OCI-LY7 (cell line): ENCODE measurements around the gene HPCA.

ENCODE experiments used
- CTCF ChIP-seq: fragments of 200-600 bp; sonication (generic); conservative IDR thresholded peaks from 2 replicates; pipeline ENCODE4 v1.5.1; 2014; ENCODE audit warnings: mild to moderate bottlenecking, antibody characterized with exemption, low read length, moderate library complexity, mixed read lengths
- EZH2phosphoT487 ChIP-seq: fragments of 200-600 bp; sonication (generic); IDR thresholded peaks from 2 replicates; pipeline ENCODE4 v1.6.1; 2018; ENCODE audit warnings: low read depth, borderline replicate concordance, mild to moderate bottlenecking, mixed run types, antibody characterized with exemption, low read length, moderate library complexity, mixed read lengths

- TF ChIP-seq CTCF (no peak), EZH2phosphoT487 (no peak)
Observed at GRCh38 chr1:32917521-32917920, 31.2 kb downstream of the HPCA start.
